Fibroblast of skin of left quadriceps (primary cell): ENCODE data around the gene POU4F2.

Experiments
- DNase-seq, 2 experiments: peaks; one replicate each; pipeline ENCODE4 v3.0.0-alpha.2; 2013; ENCODE audit warnings: low read depth in 2 of 2

POU4F2 gene, protein sequence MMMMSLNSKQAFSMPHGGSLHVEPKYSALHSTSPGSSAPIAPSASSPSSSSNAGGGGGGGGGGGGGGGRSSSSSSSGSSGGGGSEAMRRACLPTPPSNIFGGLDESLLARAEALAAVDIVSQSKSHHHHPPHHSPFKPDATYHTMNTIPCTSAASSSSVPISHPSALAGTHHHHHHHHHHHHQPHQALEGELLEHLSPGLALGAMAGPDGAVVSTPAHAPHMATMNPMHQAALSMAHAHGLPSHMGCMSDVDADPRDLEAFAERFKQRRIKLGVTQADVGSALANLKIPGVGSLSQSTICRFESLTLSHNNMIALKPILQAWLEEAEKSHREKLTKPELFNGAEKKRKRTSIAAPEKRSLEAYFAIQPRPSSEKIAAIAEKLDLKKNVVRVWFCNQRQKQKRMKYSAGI

GRCh38 chr4:146638786-146639505 lies at the start of gene POU4F2:
Gene POU4F2, plus strand, starts transcription at chr4:146638893. Its CDS starts 248 bp downstream, at chr4:146639141.
- no peak for DNase-seq

GRCh38 chr4:146590801-146591200 lies 47.9 kb upstream of the POU4F2 start:
- no peak for DNase-seq

DNA sequence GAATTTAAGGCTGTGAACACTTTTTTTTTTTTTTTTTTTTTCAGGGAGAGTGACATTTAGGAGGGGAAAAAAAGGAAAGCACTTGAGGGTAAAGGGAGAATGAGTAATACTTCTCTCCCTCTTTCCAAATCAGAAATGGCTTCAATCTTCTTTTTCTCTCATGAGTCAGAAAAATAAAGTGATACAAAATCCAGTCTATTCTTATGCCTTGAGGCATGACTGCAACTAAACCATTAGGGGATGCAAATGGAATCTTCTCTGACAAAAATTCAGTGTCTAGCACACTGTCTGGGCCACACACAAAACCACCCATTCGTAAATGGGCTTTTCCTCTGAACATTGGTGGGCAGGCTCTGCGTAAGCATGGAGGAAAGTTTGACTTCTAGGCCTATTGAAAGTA lies 46.7 kb upstream of the POU4F2 start:
- no peak for DNase-seq

- DNase-seq = no peak
Observed at GRCh38 chr4:146632770-146633470, 5.8 kb upstream of the POU4F2 start.

- DNase-seq = no peak
Observed at GRCh38 chr4:146633471-146633800, 5.3 kb upstream of the POU4F2 start.

GRCh38 chr4:146634825-146635224 lies 3.9 kb upstream of the POU4F2 start:
- DNase-seq = no peak

DNA sequence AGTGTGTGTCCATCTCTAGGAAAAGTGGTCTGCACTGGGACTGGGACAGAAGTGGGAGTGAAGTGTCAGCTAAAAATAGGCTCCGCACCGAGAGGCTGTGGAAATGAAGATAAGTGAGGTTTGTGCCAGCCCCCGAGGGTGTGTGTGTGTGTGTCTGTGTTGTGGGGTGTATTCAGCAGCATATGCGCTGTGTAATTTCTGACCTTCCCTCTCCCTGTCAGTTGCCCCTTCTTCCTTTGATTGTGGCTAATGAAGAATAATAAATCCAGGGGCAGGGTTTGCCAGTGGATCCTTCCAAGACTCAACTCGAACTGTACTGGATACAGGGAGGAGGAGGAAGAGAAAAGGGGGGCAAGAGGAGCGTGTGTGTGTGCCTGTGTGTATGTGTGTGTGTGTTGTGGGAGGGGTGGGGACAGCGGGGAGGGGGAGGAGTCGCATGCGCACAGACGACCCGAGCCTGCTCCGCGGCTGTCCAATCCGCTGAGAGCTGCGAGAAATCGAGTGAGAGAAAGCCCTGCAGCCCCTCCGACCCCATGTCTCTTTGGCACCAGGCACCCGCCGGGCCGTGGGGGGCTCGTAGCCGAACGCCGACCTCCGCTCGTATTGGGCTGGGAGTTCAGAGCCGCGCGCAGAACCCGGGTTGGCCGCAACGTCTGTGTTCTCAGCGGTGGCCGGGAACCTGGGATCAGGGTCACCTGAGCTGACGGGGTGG lies 916 bp upstream of the POU4F2 start:
- no peak for DNase-seq

- DNase-seq = no peak
Observed at GRCh38 chr4:146638333-146638785, 334 bp upstream of the POU4F2 start.

DNA sequence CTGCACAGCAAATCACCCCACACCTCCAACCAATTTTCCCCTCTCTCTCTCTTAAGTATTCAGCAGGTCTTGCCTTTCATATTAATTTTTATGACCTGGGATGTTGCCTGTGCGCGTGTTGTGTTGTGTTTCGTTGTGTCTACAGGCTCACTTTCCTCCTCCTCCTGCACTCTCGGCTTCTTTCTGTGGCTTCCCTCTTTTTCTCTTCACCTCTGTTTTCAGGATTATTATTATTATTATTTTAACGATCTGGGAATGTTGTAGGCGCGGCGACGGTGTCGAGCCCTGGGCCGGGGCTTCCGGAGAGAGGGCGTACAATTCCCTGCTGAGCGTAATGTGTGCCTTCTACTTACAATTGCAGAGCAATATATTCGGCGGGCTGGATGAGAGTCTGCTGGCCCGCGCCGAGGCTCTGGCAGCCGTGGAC lies 826 bp downstream of the POU4F2 start:
- DNase-seq = no peak

GRCh38 chr4:146640021-146640464 lies 1.4 kb downstream of the POU4F2 start:
- DNase-seq = no peak

GRCh38 chr4:146640465-146641061 lies 1.9 kb downstream of the POU4F2 start:
- no peak for DNase-seq

DNA sequence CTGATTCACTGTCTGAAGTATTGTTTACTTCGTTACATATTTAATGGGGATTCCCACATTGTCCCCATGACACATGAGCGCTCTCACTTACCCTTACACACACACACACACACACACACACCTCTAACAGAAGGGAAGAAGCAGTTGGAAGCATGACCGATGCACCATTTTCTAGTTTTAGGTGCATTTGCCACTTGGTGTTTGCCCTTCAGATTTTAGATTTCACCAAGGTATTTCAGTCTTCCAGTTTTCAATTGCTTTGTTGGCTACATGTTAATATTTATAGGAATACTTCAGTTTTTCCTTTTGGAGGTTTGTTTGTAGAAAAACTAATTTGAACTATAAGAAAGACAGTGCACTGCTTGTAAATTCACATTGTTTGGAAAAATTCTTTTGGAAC lies 3.1 kb downstream of the POU4F2 start:
- no peak for DNase-seq

DNA sequence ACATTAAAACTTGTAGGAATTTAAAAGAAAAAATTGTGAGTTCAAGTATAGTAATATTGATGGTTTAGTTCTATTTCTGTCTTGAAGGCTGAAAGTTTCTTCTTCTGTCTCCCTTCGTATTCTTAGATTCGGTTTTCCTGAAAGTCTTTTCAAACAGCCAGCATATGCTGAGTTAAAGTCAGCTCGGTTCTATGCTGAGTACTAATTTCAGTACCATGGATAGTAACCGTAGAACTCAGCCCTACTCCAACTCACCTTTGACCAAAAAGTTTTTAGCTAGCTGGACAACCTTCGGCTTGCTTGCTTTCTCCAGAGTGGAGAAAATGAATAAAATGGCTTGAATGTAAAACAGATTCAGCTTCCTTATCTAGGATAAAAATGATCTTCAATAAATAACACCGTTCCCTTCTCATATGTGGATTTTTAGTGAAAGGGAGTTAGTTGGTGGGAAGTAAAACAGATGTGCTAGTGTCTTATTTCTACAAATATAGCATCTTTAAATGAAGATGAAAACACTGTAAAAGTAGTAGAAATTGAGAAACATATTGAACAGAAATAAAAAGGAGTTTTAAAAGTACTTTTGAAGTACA lies 5.2 kb downstream of the POU4F2 start:
- DNase-seq = peak in 1 of 2 experiments; percentile 5

DNA sequence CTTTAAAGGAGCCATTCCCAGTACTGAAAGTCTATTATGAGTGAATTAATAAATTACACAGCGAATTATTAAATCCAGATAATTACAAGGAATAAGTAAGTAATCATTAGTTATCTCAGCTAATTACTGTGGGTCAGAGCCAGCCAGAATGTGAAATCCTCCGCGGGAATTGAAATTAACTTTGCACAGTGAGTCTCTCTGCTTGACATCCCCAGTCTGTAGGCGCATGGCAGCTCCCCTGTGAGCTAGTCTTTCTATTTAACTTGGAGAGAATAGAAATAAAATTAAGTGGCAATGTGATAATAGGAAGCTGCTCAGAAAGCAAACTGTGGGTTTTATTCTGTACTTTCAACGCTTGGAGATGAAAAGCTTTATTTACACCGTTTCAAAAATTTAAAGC lies 7.2 kb downstream of the POU4F2 start:
- no peak for DNase-seq

GRCh38 chr4:146646593-146647325 lies 8.1 kb downstream of the POU4F2 start:
- no peak for DNase-seq

DNA sequence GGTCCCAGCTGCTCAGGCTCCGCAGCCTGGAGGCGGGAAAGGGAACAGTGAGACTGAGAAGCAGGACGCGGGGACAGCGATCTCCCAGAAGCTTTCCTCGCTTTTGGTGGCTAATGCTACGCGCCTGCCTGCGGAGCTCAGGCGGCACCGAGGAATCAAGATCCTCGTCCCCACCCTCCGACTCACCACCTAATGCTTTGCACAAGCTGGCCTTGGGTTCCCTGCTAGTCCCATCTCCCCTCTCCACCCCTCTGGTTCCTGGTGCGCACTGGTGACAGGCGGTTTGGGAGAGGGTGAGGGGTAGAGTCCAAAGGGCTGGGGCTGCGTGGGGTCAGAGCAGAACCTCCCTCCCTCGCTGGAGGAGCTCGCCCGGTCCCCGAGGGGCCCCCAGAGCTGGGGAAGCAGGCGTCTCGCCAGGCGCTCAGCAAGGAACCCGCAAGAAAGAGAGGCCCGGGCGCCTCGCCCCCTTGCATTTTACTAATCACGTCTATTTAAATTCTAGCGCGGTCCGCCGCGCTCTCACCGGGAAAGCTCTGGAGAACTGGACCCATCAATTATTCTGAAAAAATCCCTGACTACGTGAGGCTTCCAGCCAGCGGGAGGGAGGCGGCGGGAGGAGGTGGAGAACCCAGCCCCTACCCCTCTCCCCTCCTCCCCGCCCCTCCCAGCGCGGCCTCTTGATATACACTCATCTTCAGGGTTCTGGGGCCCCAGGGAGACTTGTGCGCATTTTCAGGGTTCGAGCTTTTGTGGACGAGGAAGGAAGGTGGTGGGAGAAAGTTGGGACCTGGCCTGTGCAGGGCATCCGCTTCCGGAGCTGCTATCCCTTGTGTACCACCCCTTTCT lies 9.1 kb downstream of the POU4F2 start:
- DNase-seq = no peak

GRCh38 chr4:146648461-146648783 lies 9.7 kb downstream of the POU4F2 start:
- no peak for DNase-seq

- DNase-seq = no peak
Observed at GRCh38 chr4:146649232-146649631, 10.5 kb downstream of the POU4F2 start.

DNA sequence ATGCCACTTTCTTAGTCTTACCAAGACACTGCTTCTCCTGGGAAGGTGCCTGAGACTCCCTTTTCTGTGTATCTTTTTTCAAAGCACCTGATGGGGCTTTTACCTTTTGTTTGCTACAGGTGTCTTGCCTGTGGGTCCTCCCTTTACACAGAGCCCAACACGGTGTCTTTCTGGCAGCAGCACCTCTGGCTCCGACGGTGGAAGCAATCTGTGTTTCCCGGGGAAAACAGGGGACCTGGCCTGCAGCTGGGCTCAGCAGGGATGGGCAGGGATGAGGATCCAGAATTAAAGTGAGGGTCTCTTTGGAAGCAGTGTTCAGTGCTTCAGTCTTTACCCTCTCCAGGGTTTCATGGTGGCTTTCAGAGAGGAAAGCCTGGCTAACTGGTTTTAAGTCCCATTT lies 11.3 kb downstream of the POU4F2 start:
- no peak for DNase-seq
